IPS-18c (cell line): ENCODE results near the gene MRPL44.
"Not testable (repeated sequence)": the region's sequence is repeated elsewhere in the genome, so short reads cannot be mapped to it uniquely, and the experiment has no call there.

Experiments used
- H3K4me3 ChIP-seq: 2 replicates; pipeline ENCODE4 v1.7.0; 2013; ENCODE audit warnings: low read depth, mild to moderate bottlenecking, low read length, moderate library complexity; ENCODE audit not compliant: insufficient read depth
- H3K9me3 ChIP-seq: one replicate; pipeline ENCODE4 v1.6.1; 2013; ENCODE audit warnings: mild to moderate bottlenecking, low read length, moderate library complexity; ENCODE audit not compliant: control insufficient read depth, insufficient read depth

MRPL44 gene

DNA sequence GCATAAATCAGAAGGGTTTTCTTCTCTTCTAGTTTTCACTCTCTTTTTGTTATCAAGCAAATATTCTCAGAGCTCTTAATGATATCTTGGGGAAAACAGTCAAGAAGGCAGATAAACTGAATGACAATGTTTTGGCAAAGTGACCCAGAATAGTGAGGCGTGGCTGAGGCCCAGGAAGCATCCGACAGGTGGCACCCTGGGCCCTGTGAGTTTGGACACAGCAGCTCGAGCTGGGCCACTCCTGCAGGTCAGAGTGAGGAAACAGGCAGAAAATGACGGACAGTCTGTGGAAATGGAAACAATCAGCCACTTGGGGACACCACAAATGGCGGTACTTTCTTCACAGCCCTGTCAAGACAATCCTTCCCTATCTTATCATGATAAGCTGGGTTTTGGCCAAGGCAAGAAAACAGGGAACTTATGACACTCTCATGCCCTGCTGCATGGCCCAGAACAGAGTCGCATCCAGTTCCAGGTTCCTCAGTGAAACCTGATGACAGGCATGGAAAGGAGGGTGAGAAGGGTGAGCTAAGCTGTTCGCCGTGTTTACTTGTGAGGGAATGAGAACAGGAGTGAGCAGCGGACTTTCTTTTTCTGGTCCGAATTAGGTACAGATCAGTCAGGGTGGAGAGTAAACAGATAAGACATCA lies 32.1 kb downstream of the MRPL44 start:
- H3K9me3 ChIP-seq: no peaks in the 10 kb centered on the region

DNA sequence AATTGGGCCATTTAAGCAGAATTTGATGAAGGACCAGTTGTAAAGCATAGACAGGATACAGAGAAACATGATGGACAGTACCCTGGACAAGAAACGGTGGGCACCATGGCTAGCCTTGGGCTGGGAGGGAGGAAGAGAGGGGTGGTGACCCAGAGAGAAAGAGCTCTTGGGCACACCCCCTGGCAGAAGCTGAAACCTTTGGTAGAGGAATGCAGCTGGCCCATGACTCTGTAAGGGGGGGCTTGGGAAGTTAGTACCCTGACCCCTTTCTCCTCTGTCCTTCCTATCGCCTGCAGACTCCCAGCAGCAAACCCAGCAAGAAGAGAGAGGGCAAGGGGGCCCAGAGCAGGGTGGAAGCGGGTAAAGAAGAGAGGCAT lies 32.6 kb downstream of the MRPL44 start:
- H3K4me3 ChIP-seq: no peak overlapping the region
- H3K9me3 ChIP-seq: no peaks in the 10 kb centered on the region

More for the DNA sequence above, 32.1 kb downstream of the MRPL44 start:
- no peak overlapping the region for H3K4me3 ChIP-seq

DNA sequence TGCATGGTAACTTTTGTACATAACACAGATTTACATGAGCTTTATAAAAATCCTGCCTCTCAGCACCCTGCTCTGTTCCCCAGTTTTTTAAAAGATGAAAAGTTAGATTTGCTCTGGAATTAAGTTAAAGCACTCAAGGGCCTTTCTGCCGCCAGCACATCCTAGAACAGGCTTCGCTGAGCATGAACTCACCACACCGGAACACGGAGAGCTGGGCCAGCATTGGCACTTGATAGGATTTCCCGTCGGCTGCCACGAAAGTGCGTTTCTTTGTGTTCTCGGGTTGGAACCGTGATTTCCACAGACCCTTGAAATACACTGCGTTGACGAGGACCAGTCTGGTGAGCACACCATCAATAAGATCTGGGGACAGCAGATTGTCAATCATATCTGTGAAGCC lies 34.3 kb downstream of the MRPL44 start:
- no peaks in the 10 kb centered on the region for H3K9me3 ChIP-seq
- no peak overlapping the region for H3K4me3 ChIP-seq

DNA sequence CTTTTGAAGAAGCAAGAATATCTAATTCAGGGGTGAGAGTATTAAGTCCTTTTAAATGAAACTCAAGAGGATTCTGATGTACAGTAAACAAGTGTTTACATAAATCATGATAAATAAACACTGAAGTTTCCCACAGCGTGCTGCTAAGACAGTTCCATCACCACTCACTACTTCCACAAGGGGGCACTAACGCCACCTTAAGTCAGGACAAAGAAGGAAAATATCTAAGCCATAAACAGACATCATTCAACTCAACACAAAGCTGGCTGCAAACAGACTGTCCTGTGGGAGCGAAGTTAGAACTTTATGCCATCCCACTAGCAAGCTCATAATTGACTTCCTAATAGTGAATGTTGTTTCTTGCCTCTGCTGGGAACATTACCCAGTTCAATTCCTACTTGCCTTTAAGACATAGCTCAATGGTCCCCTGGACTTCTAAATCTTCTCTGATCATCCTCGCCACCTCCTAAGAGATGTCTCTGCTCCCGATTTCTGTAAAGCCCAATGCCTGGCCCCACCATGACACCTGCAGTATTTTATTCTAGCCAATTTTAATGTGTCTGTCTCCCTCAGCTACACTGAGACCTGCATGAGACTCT lies 36.5 kb downstream of the MRPL44 start:
- H3K9me3 ChIP-seq: no peaks in the 10 kb centered on the region
- no peak overlapping the region for H3K4me3 ChIP-seq

DNA sequence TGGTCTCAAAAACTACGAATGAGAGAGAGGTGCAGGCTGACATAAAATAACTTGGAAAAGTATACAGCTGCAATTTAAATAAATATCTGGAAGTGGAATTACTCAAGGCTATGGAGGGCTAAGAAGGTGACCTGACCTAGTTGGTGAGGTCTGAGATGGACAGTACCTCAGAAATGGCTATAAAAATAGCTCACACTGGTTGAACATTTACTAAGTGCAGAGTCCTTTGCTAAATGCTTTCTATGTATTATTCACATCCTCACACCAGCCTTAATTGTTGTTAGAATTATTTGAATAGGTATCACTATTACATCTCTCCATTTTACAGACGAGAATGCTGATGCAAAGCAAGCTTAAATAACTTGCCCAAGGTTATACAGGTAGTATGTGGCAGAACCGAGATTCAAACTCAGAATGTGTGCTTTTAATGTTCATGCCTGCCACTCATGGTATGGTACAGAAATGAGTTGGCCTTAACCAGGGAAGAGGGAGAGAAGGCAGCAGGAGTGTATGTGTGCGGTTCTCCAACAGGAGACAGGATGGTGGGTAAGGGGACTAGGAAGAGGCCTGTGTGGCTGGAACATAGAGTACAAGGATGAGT lies 37.4 kb downstream of the MRPL44 start:
- Histone ChIP-seq H3K4me3 (no peak overlapping the region), H3K9me3 (no peaks in the 10 kb centered on the region)

DNA sequence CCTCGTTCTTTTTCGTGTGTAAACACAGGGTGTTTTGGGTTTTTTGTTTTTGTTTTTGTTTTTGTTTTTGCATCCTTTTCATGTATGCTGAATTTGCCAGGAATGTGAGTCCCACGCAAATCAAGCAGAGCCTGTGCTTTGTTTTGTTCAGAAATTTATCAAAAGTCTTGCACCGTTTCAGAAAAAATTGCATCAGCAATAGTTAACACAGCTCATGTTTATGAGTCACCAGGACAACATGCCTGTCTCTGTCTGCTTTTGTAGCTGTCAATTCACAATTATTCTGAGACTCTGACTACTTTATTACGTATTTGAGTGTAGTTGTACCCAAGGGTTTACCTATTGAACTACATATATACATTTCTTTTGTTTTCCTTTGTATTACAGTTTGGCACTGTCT lies 38.3 kb downstream of the MRPL44 start:
- Histone ChIP-seq H3K9me3 (no peaks in the 10 kb centered on the region), H3K4me3 (no peak overlapping the region)

DNA sequence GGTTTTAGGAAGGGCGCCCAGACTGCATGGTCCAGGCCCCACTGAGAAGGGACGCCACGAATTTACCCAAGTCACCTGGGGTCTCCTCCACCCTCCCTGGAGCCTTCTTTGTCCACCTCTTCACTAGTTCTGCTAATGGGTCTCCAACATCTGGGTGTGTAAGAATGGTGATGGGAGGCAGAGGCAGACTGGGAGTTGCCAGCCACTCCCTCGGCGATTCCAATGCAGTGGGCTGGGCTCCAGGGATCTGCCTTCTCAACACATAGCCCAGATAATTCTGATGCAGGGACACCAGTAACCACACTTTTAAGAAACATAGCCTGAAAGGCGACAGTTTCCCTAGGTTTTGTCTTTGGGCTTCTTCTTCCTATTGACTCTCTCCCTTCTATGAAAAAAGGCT lies 39.1 kb downstream of the MRPL44 start:
- H3K9me3 ChIP-seq: no peaks in the 10 kb centered on the region
- no peak overlapping the region for H3K4me3 ChIP-seq

DNA sequence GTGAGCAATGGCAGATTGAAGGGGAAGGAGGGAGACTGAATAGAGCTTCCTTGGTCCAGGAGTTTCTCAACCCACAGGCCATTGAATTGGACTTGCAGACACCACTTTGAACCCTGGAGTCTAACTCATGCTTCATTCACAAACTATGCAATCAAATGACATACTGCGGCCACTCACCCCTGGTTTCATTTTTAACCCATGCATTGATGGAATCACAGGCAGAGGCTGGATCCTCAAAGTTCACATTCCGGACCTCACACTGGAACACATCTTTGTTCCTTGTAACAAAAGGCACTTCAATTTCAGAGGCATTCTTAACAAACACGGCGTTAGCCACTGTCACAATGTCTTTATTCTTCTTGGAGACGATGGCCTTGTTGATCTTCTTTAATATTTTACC lies 40.7 kb downstream of the MRPL44 start:
- H3K4me3 ChIP-seq: no peak overlapping the region
- H3K9me3 ChIP-seq: no peaks in the 10 kb centered on the region

DNA sequence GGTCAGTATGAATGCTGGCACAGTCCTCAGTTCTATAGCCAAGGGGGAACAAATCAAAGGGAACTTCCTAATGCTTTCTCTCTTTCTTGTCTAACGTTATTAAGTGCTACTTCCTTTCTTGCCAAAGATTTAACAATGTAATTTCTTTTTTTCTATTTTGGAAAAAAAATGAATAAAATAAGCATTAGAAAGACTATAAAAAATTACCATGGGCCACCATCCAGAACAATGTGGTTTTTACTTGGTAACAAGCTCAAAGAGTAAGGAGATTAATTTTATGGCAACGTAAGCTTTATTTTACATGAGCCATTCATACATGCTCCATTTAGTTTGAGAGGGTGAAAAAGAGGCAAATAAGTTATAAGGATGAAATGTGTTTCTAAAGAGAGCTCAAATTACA lies 41.7 kb downstream of the MRPL44 start:
- Histone ChIP-seq H3K4me3 (no peak overlapping the region), H3K9me3 (no peaks in the 10 kb centered on the region)

DNA sequence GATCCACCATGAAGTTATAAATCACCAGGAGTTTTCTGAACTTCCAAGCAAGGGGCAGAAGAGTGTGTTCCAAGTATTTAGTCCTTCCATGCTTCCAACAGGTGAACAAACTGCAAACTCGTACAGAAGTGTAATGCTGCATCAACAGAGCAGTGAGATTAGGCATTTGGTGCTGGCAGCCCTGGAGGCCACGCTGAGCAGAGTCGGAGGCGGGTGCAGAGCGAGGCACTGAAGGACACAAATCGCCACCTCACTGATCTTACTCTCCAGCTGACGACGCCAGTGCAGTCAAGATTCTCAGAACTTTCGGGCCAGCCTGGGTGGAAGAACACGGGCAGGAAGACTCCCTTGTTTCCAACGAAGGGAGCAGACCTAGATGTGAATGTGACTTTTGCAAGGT lies 42.6 kb downstream of the MRPL44 start:
- no peaks in the 10 kb centered on the region for H3K9me3 ChIP-seq
- H3K4me3 ChIP-seq: no peak overlapping the region

DNA sequence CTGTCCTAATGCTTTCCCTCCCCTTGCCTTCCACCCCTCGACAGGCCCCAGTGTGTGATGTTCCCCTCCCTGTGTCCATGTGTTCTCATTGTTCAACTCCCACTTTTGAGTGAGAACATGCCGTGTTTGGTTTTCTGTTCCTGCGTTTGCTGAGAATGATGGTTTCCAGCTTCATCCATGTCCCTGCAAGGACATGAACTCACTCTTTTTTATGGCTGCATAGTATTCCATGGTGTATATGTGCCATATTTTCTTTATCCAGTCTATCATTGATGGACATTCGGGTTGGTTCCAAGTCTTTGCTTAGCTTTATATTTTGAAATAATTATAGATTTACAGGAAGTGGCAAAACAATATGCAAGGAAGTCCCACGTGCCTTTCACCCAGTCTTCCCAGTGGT lies 43.4 kb downstream of the MRPL44 start:
- H3K9me3 ChIP-seq, H3K4me3 ChIP-seq: not testable (repeated sequence)

DNA sequence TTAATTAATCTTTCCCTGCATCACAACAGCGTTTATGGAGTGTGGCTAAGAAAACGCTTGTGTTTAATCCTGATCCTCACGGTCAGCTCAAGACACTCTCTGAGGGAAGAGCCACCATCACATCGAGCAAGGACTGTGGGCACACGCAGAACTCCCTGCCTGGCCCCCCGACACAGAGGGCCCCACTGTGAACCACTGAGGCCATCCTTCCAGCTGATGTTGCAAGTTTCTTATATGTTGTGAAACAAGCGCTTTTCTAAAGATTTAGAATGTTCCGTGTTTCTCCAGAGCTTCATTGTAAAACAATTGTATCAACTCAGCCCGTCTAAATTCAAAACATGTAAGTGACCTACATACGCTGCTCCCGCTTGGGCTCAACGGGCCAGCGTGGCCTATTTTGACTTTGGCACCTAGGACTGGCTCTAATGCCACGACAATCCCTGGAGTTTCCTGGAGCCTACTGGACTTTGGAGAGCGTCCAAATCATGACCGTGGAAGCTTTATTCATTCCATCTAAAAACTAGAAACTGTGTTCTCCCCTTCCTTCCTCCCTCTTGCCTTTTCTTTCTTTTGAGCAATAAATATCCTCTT lies 46.9 kb downstream of the MRPL44 start:
- Histone ChIP-seq H3K9me3 (no peaks in the 10 kb centered on the region), H3K4me3 (no peak overlapping the region)

DNA sequence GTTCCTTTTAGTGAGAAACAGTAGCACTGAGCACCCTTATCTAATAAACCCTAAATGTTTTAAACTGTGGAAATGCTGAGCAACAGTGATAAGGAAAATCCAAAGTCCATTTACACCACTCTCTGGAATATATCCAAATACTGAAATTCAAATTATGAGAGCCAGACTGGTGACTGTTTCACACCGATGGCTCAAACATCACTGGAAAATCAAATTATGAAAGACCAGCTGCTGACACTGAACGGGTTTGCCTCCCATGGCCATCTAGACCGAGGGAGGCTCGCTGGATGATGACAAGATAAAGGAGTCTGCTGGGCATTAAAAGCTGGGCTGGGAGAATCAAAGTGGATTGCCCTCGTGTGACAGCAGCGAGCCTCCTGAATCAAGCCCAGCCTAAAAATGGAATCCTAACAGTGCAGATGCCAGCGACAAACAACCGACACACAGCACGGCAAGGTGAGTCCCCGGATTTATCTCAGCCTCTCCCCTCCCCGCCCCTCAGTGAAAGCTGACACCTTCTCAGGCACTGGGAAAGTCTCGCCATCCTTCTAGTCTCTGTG lies 51.5 kb downstream of the MRPL44 start:
- no peak overlapping the region for H3K4me3 ChIP-seq
- no peaks in the 10 kb centered on the region for H3K9me3 ChIP-seq

DNA sequence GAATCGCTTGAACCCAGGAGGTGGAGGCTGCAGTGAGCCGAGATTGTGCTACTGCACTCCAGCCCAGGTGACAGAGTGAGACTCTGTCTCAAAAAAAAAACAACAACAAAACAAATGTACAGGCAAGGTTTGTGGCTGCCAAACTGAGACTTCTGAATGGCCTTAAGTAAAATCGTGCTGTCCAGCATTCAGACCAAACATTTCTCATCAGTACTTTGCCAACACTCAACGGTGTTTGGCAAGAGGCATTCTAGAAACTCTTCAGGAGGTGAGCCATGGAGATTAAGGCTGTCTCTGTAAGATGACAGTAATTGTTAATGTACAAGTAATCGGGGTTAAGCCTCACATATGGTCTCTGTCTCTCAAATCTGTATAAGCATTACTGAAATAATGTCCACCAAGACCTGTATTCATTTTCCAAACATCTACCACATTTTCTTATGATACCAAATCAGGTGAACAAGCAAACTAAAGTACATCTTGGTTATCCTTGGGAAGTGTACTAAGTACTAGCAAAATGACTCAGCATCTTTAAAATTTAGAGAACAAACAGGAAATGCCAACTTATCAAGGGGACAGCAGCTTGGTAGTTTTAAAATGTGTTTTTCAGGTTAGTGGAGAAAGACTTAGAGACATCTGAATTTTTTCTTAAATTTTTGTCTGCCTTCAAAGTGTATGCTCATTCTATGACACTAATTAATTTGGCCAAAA lies 52.5 kb downstream of the MRPL44 start:
- Histone ChIP-seq H3K9me3 (no peaks in the 10 kb centered on the region), H3K4me3 (no peak overlapping the region)

DNA sequence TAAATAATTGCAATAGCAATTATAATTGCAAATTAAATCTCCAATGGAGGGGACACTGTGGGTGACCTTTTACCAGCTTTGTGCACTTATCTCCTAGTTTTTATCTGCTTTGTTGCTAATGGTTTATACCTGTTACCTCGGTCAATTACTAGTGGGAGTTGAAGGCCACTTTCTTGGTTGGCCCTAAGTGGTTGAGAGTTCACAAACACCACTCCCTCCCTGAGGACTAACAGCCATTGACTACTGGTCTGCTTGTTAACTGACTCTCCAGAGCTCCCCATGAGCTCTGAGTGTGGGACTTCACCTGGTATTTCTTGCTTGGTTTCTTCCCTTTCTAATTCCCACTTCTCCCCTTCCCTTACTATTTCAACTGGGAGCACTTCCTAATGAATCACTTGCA lies 54.6 kb downstream of the MRPL44 start:
- Histone ChIP-seq H3K9me3 (no peaks in the 10 kb centered on the region), H3K4me3 (no peak overlapping the region)

DNA sequence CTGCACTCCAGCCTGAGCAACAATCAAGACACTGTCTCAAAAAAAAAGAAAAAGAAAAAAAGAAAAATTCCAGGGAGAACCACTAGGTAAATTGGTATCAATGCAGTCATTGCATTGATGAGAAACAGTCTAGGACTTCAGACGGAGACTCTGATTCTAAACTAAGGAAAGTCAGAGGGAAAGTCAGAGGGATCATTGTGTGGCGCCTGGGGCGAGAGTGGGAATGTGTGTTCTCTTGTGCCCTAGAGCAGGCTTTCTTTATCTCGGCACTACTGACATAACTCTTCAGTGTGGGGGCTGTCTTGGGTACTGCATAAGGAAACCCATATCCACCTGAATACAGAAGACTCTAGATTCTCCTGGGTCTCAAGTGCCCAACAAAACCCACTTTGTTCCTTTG lies 57.1 kb downstream of the MRPL44 start:
- no peaks in the 10 kb centered on the region for H3K9me3 ChIP-seq
- H3K4me3 ChIP-seq: no peak overlapping the region

DNA sequence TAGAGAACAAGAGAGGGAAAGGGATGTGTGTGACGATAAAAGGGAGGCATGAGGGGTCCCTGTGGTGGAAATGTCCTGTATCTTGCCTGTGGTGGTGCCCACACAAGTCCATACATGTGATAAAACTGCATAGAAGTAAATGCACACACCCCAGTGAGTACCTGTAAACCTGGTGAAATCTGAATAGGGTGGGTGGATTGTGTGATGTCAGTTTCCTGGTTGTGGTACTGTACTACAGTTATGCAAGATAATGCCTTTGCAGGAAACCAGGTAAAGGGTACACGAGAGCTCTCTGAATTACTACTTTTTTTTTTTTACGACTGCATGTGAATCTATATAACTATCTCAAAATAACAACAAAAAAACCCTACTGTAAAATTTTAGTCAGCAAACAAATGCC lies 59.7 kb downstream of the MRPL44 start:
- no peaks in the 10 kb centered on the region for H3K9me3 ChIP-seq
- H3K4me3 ChIP-seq: no peak overlapping the region
